Activated T-helper 2 cell treated with anti-CD3 and anti-CD28 coated beads, Interferon-gamma antibody, Interleukin-2, Interleukin-4, amounts not matched to agents 10 μg/mL and 5 μg/mL and 100 μg/mL, durations not matched to agents 14 hours and 24 hours and 36 hours (primary cell): Measurements from ENCODE around the gene MCC. TPM values are rescaled to one million over a fixed set of nuclear protein-coding genes. Genes with fewer than 3 reads are reported as not detected.

Experiments used
- DNase-seq: peaks from one replicate; pipeline ENCODE4 v3.0.0; 2021; ENCODE audit warnings: low spot score
- H3K27ac Mint-ChIP-seq: one replicate; pipeline ENCODE4 v1.8.0; 2021; ENCODE audit warnings: mixed read lengths
- H3K27me3 Mint-ChIP-seq: one replicate; pipeline ENCODE4 v1.8.0; 2021; ENCODE audit warnings: low read depth, mixed read lengths
- H3K36me3 Mint-ChIP-seq: one replicate; pipeline ENCODE4 v1.8.0; 2021; ENCODE audit warnings: low read depth, mixed read lengths
- H3K4me1 Mint-ChIP-seq: one replicate; pipeline ENCODE4 v1.8.0; 2021; ENCODE audit warnings: low read depth, mixed read lengths
- H3K4me3 Mint-ChIP-seq: one replicate; pipeline ENCODE4 v1.8.0; 2021; ENCODE audit warnings: low read depth, mild to moderate bottlenecking, moderate library complexity, mixed read lengths
- H3K9me3 Mint-ChIP-seq: one replicate; pipeline ENCODE4 v1.8.0; 2021; ENCODE audit warnings: mixed read lengths
- intact Hi-C: fragments of 100-400 bp; cut with micrococcal nuclease; formaldehyde crosslinking; loops from one replicate; pipeline ENCODE4 v1.15.1; 2023
- total RNA-seq: library from RNA; stranded (reverse); gene quantifications from 2 replicates; pipeline ENCODE4 v1.2.3, GENCODE V29; 2022

Gene MCC
- total RNA-seq, 1 donor from 2014 or later, result 2.1 TPM

DNA sequence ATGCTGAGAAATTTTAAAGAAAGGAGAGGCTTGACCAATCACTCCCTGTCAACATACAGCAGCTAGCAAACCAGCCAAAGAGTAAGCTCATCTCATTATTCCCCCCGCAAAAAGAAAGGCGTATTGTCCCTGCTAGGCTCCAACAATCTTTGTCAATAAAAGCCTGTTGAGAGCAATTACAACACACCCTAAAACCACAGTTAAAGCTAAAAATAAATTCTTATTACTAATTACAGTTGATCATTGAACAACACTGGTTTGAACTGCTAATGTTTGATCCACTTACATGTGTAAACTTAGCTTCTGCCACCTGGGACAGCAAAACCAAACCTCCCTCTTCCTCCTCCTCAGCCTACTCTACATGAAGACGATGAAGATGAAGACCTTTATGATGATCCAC lies 204.7 kb downstream of the MCC start:
- H3K27ac Mint-ChIP-seq, result no peak overlapping the region
- no peak overlapping the region for H3K4me3 Mint-ChIP-seq
- peaks cover 28% of the 10 kb centered on the region for H3K27me3 Mint-ChIP-seq
- DNase-seq, result no peak
- intact Hi-C loops, result no loop called here
- H3K9me3 Mint-ChIP-seq, result no peaks in the 10 kb centered on the region
- H3K36me3 Mint-ChIP-seq, result no peaks in the 10 kb centered on the region
- peaks cover 25% of the 10 kb centered on the region for H3K4me1 Mint-ChIP-seq

DNA sequence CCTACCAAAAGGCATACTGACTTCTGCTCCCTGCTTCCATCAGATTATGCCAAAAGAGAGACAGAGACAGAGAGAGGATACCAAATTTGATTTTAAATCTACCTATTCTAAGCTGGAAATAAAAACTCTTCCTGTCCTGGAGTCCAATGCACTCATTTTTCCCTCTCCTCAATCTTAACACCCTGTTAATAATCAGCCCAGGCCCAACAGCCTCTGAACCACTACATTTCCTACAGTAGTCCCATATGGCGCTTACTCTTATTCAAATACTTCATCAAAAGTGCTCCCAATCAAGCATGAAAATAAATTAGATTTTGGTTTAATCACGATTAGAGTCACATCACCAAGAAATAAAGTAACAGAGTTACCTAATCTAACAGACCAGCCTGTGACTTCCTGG lies 205.8 kb downstream of the MCC start:
- Mint-ChIP-seq H3K9me3 (no peaks in the 10 kb centered on the region), H3K27me3 (peaks cover 21% of the 10 kb centered on the region), H3K27ac (no peak overlapping the region), H3K36me3 (no peaks in the 10 kb centered on the region), H3K4me3 (no peak overlapping the region), H3K4me1 (peaks cover 30% of the 10 kb centered on the region)
- intact Hi-C loops, result no loop called here
- no peak for DNase-seq

DNA sequence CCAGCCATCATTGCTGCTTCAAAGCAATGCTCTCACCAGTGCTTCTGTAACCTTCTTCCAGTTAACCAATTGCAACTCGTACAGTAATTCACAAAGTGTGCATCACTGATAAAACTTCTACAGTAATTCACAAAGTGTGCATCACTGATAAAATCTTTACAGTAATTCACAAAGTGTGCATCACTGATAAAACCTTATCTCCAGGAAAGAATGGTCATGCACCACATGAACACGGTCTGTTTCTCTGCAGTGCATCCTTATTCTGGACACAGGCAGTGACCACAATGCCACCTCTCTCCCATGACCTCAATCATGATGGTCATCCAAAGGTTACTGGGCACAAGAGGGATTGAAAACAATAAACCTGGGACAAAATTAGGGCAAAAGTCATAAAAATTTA lies 207.1 kb downstream of the MCC start:
- H3K36me3 Mint-ChIP-seq, result no peaks in the 10 kb centered on the region
- DNase-seq, result no peak
- H3K27ac Mint-ChIP-seq, result no peak overlapping the region
- intact Hi-C loops, result loop anchor here (1.0 to 2.0 kb wide), 2 partner anchors 13 to 258 kb away; no protein-coding TSS in a partner anchor
- H3K4me3 Mint-ChIP-seq, result no peak overlapping the region
- H3K4me1 Mint-ChIP-seq, result peaks cover 28% of the 10 kb centered on the region
- H3K27me3 Mint-ChIP-seq, result peaks cover 13% of the 10 kb centered on the region
- H3K9me3 Mint-ChIP-seq, result no peaks in the 10 kb centered on the region

DNA sequence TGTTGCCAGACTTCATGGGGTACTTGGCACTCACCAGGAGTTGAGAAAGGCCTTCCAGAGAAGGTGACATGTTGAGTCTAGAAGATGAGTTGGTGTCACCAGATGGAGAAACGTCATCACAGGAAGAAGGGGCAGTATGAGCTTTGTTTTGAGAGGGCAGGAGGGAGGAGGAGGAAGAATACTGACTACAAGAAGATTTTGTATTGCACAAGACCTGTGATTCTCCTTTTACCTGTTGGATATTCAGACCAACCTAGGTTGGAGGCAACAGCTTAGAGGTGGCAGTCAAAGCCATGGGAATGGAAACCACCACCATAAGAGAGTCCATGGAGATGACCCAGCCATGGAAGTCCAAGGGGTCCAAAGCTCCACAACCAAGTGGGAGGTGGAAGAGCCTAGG lies 207.7 kb downstream of the MCC start:
- no peak overlapping the region for H3K27ac Mint-ChIP-seq
- no peak overlapping the region for H3K4me3 Mint-ChIP-seq
- peaks cover 8% of the 10 kb centered on the region for H3K27me3 Mint-ChIP-seq
- no peaks in the 10 kb centered on the region for H3K9me3 Mint-ChIP-seq
- intact Hi-C loops, result loop anchor here (2.0 kb wide), 1 partner anchor 258 kb away; no protein-coding TSS in a partner anchor
- no peaks in the 10 kb centered on the region for H3K36me3 Mint-ChIP-seq
- DNase-seq, result no peak
- H3K4me1 Mint-ChIP-seq, result peaks cover 28% of the 10 kb centered on the region

DNA sequence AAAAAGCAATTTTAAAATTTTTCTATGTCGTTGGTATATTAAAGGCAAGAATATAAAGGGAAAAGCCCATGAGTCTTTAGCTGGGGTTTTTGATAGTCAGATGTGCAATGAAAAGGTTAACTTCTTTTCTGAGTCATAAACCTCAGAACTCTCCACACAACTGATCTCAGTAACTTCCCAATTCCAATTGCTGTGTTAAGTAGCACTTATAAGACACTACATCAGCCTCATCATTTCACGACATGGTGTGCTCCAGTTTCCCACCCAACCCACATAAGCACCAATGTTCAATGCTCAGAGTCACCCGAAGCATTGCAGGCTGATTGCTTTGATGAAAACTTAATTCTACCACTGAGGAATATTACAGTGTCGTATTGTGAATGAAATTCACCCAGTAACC lies 209.3 kb downstream of the MCC start:
- peaks cover 6% of the 10 kb centered on the region for H3K27me3 Mint-ChIP-seq
- H3K27ac Mint-ChIP-seq, result no peak overlapping the region
- DNase-seq, result no peak
- peaks cover 30% of the 10 kb centered on the region for H3K4me1 Mint-ChIP-seq
- H3K9me3 Mint-ChIP-seq, result no peaks in the 10 kb centered on the region
- no peak overlapping the region for H3K4me3 Mint-ChIP-seq
- no peaks in the 10 kb centered on the region for H3K36me3 Mint-ChIP-seq
- intact Hi-C loops, result no loop called here

DNA sequence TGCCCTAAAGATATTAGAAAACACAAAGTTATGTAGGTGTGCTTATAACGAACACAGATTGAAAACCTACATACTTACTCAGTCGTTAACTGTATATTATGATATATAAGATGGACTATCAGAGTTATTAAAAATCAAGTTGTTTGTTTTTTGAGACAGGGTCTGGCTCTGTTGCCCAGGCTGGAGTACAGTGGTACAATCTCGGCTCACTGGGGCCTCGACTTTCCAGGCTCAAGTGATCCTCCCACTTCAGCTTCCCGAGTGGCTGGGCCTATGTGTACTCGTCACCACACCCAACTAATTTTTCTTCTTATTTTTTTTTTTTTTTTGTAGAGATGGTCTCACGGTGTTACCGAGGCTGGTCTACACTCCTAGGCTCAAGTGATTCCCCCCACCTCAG lies 211.8 kb downstream of the MCC start:
- Mint-ChIP-seq H3K4me3 (no peak overlapping the region), H3K27ac (no peak overlapping the region), H3K36me3 (no peaks in the 10 kb centered on the region), H3K27me3 (peaks cover 3% of the 10 kb centered on the region), H3K9me3 (no peaks in the 10 kb centered on the region), H3K4me1 (peaks cover 32% of the 10 kb centered on the region)
- no peak for DNase-seq
- intact Hi-C loops, result no loop called here

DNA sequence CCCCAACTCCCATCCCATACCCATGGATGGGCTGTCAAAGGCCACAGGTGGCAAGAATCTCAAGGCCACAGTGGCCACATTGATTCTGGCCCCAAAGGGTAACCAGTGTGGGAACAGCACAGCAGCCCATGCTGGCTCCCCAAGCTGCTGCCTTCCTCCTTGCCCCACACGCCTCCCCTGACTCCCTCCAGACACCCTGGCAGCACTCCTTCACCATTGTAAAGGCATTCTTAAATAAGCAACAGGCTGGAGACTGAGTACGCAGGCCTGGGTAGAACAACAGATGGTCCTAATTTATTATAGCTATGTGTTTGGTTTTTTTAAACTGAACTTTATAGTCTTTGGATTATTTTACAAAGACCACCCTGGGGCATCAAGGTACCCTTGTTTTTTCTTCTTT lies 212.3 kb downstream of the MCC start:
- peaks cover 27% of the 10 kb centered on the region for H3K4me1 Mint-ChIP-seq
- intact Hi-C loops, result no loop called here
- H3K9me3 Mint-ChIP-seq, result no peaks in the 10 kb centered on the region
- no peak overlapping the region for H3K27ac Mint-ChIP-seq
- peaks cover 3% of the 10 kb centered on the region for H3K27me3 Mint-ChIP-seq
- no peaks in the 10 kb centered on the region for H3K36me3 Mint-ChIP-seq
- no peak overlapping the region for H3K4me3 Mint-ChIP-seq
- no peak for DNase-seq

DNA sequence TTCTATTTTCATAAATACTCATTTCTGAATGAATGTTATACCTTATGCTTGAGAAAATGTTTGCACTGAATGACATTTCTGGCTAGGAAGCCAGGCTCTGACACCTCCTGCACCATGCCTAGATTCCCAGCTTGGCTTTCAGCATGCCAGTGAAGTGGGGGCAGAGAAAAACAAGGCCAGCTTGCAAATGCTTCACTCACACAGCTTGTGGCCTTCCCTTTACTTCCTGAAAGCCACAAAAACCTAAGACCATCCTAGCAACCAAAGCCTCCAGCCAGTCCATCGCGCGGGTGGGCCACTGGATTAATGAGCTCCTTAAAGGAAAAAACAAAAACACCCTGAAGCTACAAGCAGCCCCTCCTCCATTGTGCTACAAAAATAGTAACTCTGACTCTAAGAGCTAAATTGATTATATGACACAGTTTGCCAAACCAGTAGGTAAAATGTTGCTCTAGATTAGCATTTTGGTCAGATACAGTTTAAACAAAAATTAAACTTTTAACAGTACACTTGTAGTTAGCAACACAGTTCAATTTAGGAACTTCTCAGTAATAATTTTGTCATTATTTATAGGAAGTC lies 213.3 kb downstream of the MCC start:
- no peak overlapping the region for H3K4me3 Mint-ChIP-seq
- intact Hi-C loops, result no loop called here
- H3K9me3 Mint-ChIP-seq, result no peaks in the 10 kb centered on the region
- H3K27me3 Mint-ChIP-seq, result peaks cover 3% of the 10 kb centered on the region
- no peaks in the 10 kb centered on the region for H3K36me3 Mint-ChIP-seq
- no peak overlapping the region for H3K27ac Mint-ChIP-seq
- no peak for DNase-seq
- peaks cover 19% of the 10 kb centered on the region for H3K4me1 Mint-ChIP-seq

DNA sequence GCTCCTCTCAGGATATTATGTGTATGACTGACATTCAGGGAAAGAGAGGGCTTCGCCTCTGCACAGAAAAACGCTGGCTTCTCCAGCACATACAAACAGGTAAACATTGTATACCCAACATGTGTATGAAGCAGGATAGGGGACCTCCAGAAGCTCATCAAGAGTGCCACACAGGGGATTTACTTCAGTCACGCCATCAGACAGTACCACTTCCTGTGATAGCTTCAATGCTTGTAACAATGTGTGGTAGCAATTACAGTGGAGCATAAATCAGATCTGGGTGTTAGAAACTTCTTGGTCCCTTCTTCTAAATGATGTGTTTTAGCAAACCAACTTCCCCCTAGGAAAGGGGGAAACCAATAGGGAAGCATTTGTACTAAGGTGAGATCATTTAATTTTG lies 214.3 kb downstream of the MCC start:
- no peak for DNase-seq
- peaks cover 3% of the 10 kb centered on the region for H3K27me3 Mint-ChIP-seq
- intact Hi-C loops, result no loop called here
- H3K36me3 Mint-ChIP-seq, result no peaks in the 10 kb centered on the region
- H3K9me3 Mint-ChIP-seq, result no peaks in the 10 kb centered on the region
- no peak overlapping the region for H3K4me3 Mint-ChIP-seq
- no peak overlapping the region for H3K27ac Mint-ChIP-seq
- peaks cover 22% of the 10 kb centered on the region for H3K4me1 Mint-ChIP-seq

DNA sequence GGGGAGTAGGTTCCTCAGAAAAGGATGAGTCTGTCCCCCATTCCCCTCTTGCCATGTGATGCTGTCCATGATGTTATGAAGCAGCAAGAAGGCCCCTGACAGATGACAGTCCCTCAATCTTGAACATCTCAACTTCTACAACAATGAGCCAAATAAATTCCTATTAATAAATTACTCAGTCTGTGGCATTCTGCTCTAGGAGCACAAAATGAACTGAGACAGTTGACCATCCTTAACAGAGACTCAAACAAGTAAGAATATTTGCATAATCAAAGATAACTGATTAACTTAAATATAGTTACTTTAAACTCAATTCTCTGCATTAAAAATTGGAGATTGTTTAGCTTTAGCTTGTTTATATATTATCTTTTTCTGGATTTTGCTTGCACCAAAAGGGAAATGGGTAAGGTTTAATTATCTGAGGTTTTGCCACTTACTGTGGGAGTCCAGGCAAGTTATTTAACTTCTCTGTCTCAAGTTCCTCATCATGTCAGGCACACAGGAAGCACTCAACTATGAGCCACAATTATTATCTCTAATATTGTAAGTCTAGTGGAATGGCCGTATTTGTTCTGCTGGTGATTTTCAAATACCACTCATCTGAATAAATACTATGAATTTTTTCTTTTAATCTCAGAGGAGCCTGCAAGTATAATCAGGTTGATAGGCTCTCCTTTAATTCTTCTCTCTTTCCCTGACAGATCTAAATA lies 216.4 kb downstream of the MCC start:
- H3K4me1 Mint-ChIP-seq, result peaks cover 13% of the 10 kb centered on the region
- H3K27me3 Mint-ChIP-seq, result peaks cover 9% of the 10 kb centered on the region
- no peak overlapping the region for H3K4me3 Mint-ChIP-seq
- no peak for DNase-seq
- H3K9me3 Mint-ChIP-seq, result no peaks in the 10 kb centered on the region
- no peaks in the 10 kb centered on the region for H3K36me3 Mint-ChIP-seq
- H3K27ac Mint-ChIP-seq, result no peak overlapping the region
- intact Hi-C loops, result no loop called here

DNA sequence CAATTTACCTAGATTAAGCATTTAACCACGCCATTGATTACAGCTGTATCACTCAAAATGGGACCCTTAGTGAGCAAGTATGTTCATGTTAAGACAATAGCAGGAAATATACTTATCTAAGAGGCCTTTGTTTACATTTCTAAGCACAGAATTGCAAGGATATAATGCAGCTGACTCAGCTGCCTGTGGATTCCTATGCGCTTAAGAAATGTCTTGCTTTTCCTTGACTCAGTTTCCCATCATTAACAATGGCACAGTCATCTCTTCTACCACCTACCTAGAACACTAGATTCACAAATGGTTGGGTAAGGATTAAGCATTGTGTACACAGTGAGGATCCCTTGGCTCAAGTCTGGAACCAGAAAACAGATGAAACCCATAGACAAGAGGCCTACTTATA lies 217.2 kb downstream of the MCC start:
- Mint-ChIP-seq H3K4me3 (no peak overlapping the region), H3K27me3 (peaks cover 14% of the 10 kb centered on the region), H3K4me1 (peaks cover 13% of the 10 kb centered on the region), H3K36me3 (no peaks in the 10 kb centered on the region), H3K27ac (no peak overlapping the region), H3K9me3 (no peaks in the 10 kb centered on the region)
- intact Hi-C loops, result no loop called here
- no peak for DNase-seq

DNA sequence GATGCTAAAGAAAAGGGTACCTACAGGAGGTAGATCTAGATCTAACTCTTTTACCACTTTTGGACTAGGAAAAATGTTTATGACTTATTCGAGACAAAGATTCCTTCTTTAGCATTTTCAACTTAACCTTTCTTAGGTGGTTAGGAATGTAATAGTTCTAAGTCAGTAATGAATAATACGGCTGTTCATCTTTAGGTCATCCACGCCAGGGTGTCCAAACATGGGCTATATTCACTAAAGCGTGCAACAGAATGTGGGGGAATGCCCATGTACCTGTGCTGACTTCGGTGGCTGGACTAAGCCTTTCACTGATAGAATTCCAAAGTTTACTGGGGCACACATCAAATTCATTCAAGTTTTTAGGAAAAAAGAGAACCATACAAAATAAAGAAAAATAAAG lies 218.2 kb downstream of the MCC start:
- Mint-ChIP-seq H3K9me3 (no peaks in the 10 kb centered on the region), H3K4me1 (peaks cover 13% of the 10 kb centered on the region), H3K27me3 (peaks cover 17% of the 10 kb centered on the region), H3K4me3 (no peak overlapping the region), H3K36me3 (no peaks in the 10 kb centered on the region), H3K27ac (no peak overlapping the region)
- intact Hi-C loops, result no loop called here
- no peak for DNase-seq

DNA sequence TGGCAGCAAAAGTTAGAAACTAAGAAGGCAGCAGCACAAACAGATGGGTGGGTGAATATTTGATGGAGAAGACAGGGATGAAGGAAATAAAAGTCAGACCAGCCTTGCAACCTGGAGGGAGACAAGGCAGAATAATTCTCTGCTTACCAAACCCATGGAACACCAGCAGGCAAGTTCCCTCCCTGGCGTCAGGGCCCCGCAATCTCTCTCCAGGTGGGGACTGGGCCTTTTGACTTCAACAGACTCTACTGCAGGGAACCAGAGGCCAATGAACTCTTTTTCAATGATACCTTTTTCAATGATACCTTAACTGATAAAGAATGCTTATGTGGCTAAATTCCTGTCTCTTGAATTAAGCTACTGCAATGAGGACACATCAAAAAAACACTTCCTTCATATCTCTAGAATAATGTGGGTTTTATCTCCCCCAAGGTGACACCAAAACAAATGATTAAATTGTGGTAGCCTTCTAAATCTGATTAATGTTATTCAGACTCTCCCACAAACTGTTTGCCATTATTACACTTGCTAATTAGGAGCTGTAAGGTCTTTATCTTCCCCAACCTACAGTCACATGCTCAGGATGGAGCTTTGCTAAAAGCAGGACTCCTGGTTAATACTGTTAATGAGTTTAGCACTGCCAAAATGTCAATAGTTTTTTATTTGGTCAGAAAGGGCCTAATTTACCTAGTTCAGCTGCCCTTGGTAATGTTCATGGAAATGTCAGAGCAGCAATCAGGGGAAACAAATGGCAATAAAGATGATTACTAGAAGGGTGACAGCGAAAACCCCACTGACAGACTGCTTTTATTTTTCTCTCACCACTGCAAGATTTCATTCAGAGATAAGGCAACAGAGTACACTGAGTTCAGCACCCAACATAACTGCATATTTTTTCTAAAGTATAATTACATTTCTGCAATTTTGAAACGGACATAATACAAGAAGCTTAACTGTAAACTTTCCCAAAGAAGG lies 218.9 kb downstream of the MCC start:
- no peaks in the 10 kb centered on the region for H3K36me3 Mint-ChIP-seq
- no peaks in the 10 kb centered on the region for H3K9me3 Mint-ChIP-seq
- H3K4me3 Mint-ChIP-seq, result no peak overlapping the region
- H3K27ac Mint-ChIP-seq, result no peak overlapping the region
- intact Hi-C loops, result no loop called here
- H3K4me1 Mint-ChIP-seq, result peaks cover 13% of the 10 kb centered on the region
- peaks cover 17% of the 10 kb centered on the region for H3K27me3 Mint-ChIP-seq
- DNase-seq, result no peak
